HEK293T (cell line): ENCODE data around the gene DUSP22.

Source experiments
- ARNT ChIP-seq: fragments of 450-650 bp; IDR thresholded peaks from 2 replicates; pipeline ENCODE4 v1.6.1; 2017; ENCODE audit warnings: mild to moderate bottlenecking
- CTBP1 ChIP-seq: fragments of 450-650 bp; IDR thresholded peaks from 2 replicates; pipeline ENCODE4 v1.6.1; 2016; ENCODE audit warnings: borderline replicate concordance
- ELF4 ChIP-seq: fragments of 450-650 bp; IDR thresholded peaks from 2 replicates; pipeline ENCODE4 v1.6.1; 2017; ENCODE audit warnings: antibody characterized with exemption
- FOXA1 ChIP-seq: fragments of 450-650 bp; IDR thresholded peaks from 2 replicates; pipeline ENCODE4 v1.6.1; 2016; ENCODE audit warnings: mild to moderate bottlenecking
- HDGF ChIP-seq: fragments of 450-650 bp; IDR thresholded peaks from 2 replicates; pipeline ENCODE4 v1.6.1; 2017; ENCODE audit warnings: antibody characterized with exemption, borderline replicate concordance
- L3MBTL2 ChIP-seq: fragments of 450-650 bp; conservative IDR thresholded peaks from 2 replicates; pipeline ENCODE4 v1.6.1; 2016; ENCODE audit warnings: mild to moderate bottlenecking
- NFRKB ChIP-seq: fragments of 450-650 bp; IDR thresholded peaks from 2 replicates; pipeline ENCODE4 v1.6.1; 2016; ENCODE audit warnings: mild to moderate bottlenecking, moderate library complexity
- SP1 ChIP-seq: fragments of 450-650 bp; IDR thresholded peaks from 2 replicates; pipeline ENCODE4 v1.6.1; 2017
- ZNF384 ChIP-seq: fragments of 450-650 bp; IDR thresholded peaks from 2 replicates; pipeline ENCODE4 v1.6.1; 2016

GRCh38 chr6:354631-355280, 62.5 kb downstream of the DUSP22 start:
- TF ChIP-seq FOXA1, result no peak
- TF ChIP-seq SP1, result no peak
- TF ChIP-seq NFRKB, result no peak
- no peak for TF ChIP-seq ELF4
- TF ChIP-seq ZNF384, result no peak
- no peak for TF ChIP-seq ARNT
- no peak for TF ChIP-seq CTBP1
- TF ChIP-seq HDGF, result no peak
- TF ChIP-seq L3MBTL2, result no peak
